HEK293 (cell line): ENCODE results near the gene SNAPC4.

ENCODE experiments used
- GLI4 ChIP-seq: fragments of 450-650 bp; formaldehyde crosslinking; IDR thresholded peaks from 2 replicates; pipeline ENCODE4 v1.5.1; 2016; ENCODE audit warnings: missing biosample characterization, missing genetic modification characterization
- GLIS1 ChIP-seq: fragments of 450-650 bp; formaldehyde crosslinking; IDR thresholded peaks from 2 replicates; pipeline ENCODE4 v1.5.1; 2016; ENCODE audit warnings: missing biosample characterization, missing genetic modification characterization
- HIC1 ChIP-seq: fragments of 450-650 bp; formaldehyde crosslinking; IDR thresholded peaks from 2 replicates; pipeline ENCODE4 v1.5.1; 2016; ENCODE audit warnings: missing biosample characterization, missing genetic modification characterization
- INSM2 ChIP-seq: fragments of 450-650 bp; formaldehyde crosslinking; IDR thresholded peaks from 2 replicates; pipeline ENCODE4 v1.5.1; 2016; ENCODE audit warnings: missing biosample characterization, missing genetic modification characterization
- KLF8 ChIP-seq: fragments of 450-650 bp; formaldehyde crosslinking; IDR thresholded peaks from 2 replicates; pipeline ENCODE4 v1.5.1; 2016; ENCODE audit warnings: missing biosample characterization, missing genetic modification characterization
- PRDM10 ChIP-seq: fragments of 450-650 bp; formaldehyde crosslinking; IDR thresholded peaks from 2 replicates; pipeline ENCODE4 v1.5.1; 2016; ENCODE audit warnings: missing biosample characterization, missing genetic modification characterization
- SP7 ChIP-seq: fragments of 450-650 bp; formaldehyde crosslinking; IDR thresholded peaks from 2 replicates; pipeline ENCODE4 v1.5.1; 2016; ENCODE audit warnings: missing biosample characterization, missing genetic modification characterization
- TRIM28 ChIP-seq: IDR thresholded peaks from 2 replicates; pipeline ENCODE4 v1.6.1; 2011; ENCODE audit warnings: low read length, control low read depth, borderline replicate concordance
- ZFHX2 ChIP-seq: fragments of 450-650 bp; formaldehyde crosslinking; conservative IDR thresholded peaks from 2 replicates; pipeline ENCODE4 v1.5.1; 2016; ENCODE audit warnings: missing biosample characterization, missing genetic modification characterization
- ZNF175 ChIP-seq: fragments of 450-650 bp; formaldehyde crosslinking; IDR thresholded peaks from 2 replicates; pipeline ENCODE4 v1.5.1; 2016; ENCODE audit warnings: missing biosample characterization, missing genetic modification characterization
- ZNF280D ChIP-seq: fragments of 450-650 bp; formaldehyde crosslinking; IDR thresholded peaks from 2 replicates; pipeline ENCODE4 v1.5.1; 2016; ENCODE audit warnings: missing biosample characterization, missing genetic modification characterization
- ZNF335 ChIP-seq: fragments of 450-650 bp; formaldehyde crosslinking; conservative IDR thresholded peaks from 2 replicates; pipeline ENCODE4 v1.5.1; 2016; ENCODE audit warnings: missing biosample characterization, missing genetic modification characterization
- ZNF521 ChIP-seq: fragments of 450-650 bp; formaldehyde crosslinking; IDR thresholded peaks from 2 replicates; pipeline ENCODE4 v1.5.1; 2017; ENCODE audit warnings: missing biosample characterization, mild to moderate bottlenecking, missing genetic modification characterization
- ZNF585B ChIP-seq: fragments of 450-650 bp; formaldehyde crosslinking; IDR thresholded peaks from 2 replicates; pipeline ENCODE4 v1.5.1; 2016; ENCODE audit warnings: missing biosample characterization, missing genetic modification characterization
- ZNF624 ChIP-seq: fragments of 450-650 bp; formaldehyde crosslinking; IDR thresholded peaks from 2 replicates; pipeline ENCODE4 v1.5.1; 2017; ENCODE audit warnings: missing biosample characterization, missing genetic modification characterization
- ZNF639 ChIP-seq: fragments of 450-650 bp; formaldehyde crosslinking; IDR thresholded peaks from 2 replicates; pipeline ENCODE4 v1.5.1; 2016; ENCODE audit warnings: missing biosample characterization, missing genetic modification characterization
- ZNF701 ChIP-seq: fragments of 450-650 bp; formaldehyde crosslinking; IDR thresholded peaks from 2 replicates; pipeline ENCODE4 v1.5.1; 2016; ENCODE audit warnings: missing biosample characterization, missing genetic modification characterization
- ZNF704 ChIP-seq: fragments of 450-650 bp; formaldehyde crosslinking; IDR thresholded peaks from 2 replicates; pipeline ENCODE4 v1.5.1; 2016; ENCODE audit warnings: missing biosample characterization, missing genetic modification characterization
- TF ChIP-seq, protein P1 (sequence below): fragments of 450-650 bp; formaldehyde crosslinking; IDR thresholded peaks from 2 replicates; pipeline ENCODE4 v1.5.1; 2017; ENCODE audit warnings: missing biosample characterization, missing genetic modification characterization
- TF ChIP-seq, protein P2 (sequence below): fragments of 450-650 bp; formaldehyde crosslinking; IDR thresholded peaks from 2 replicates; pipeline ENCODE4 v1.5.1; 2016; ENCODE audit warnings: missing biosample characterization, missing genetic modification characterization
- TF ChIP-seq, protein P3 (sequence below): fragments of 450-650 bp; formaldehyde crosslinking; IDR thresholded peaks from 2 replicates; pipeline ENCODE4 v1.5.1; 2016; ENCODE audit warnings: missing biosample characterization, missing genetic modification characterization

Gene SNAPC4

GRCh38 chr9:136353757-136354488, 46.0 kb downstream of the SNAPC4 start (continued):
- TF ChIP-seq, protein P1, sequence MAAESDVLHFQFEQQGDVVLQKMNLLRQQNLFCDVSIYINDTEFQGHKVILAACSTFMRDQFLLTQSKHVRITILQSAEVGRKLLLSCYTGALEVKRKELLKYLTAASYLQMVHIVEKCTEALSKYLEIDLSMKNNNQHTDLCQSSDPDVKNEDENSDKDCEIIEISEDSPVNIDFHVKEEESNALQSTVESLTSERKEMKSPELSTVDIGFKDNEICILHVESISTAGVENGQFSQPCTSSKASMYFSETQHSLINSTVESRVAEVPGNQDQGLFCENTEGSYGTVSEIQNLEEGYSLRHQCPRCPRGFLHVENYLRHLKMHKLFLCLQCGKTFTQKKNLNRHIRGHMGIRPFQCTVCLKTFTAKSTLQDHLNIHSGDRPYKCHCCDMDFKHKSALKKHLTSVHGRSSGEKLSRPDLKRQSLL (tag by site-specific recombination) = 0 out of 2 replicates have a peak, but pooled peaks have one; percentile 21
- TF ChIP-seq SP7 = no peak
- TF ChIP-seq ZNF521 (tag by site-specific recombination) = no peak
- TF ChIP-seq PRDM10 (tag by site-specific recombination) = no peak
- TF ChIP-seq ZNF280D (tag by site-specific recombination) = no peak
- no peak for TF ChIP-seq ZNF175 (tag by site-specific recombination)
- no peak for TF ChIP-seq TRIM28
- TF ChIP-seq GLI4 (tag by site-specific recombination) = no peak
- TF ChIP-seq ZNF704 = no peak
- TF ChIP-seq HIC1 = peak; percentile 78
- TF ChIP-seq ZNF624 (tag by site-specific recombination) = no peak
- TF ChIP-seq ZNF335 = 0 out of 2 replicates have a peak, but pooled peaks have one; percentile 33
- no peak for TF ChIP-seq ZNF701 (tag by site-specific recombination)
- no peak for TF ChIP-seq INSM2
- no peak for TF ChIP-seq ZNF639 (tag by site-specific recombination)
- TF ChIP-seq, protein P2, sequence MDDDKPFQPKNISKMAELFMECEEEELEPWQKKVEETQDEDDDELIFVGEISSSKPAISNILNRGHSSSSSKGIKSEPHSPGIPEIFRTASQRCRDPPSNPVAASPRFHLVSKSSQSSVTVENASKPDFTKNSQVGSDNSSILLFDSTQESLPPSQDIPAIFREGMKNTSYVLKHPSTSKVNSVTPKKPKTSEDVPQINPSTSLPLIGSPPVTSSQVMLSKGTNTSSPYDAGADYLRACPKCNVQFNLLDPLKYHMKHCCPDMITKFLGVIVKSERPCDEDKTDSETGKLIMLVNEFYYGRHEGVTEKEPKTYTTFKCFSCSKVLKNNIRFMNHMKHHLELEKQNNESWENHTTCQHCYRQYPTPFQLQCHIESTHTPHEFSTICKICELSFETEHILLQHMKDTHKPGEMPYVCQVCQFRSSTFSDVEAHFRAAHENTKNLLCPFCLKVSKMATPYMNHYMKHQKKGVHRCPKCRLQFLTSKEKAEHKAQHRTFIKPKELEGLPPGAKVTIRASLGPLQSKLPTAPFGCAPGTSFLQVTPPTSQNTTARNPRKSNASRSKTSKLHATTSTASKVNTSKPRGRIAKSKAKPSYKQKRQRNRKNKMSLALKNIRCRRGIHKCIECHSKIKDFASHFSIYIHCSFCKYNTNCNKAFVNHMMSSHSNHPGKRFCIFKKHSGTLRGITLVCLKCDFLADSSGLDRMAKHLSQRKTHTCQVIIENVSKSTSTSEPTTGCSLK = no peak
- no peak for TF ChIP-seq ZNF585B
- peak; percentile 72 for TF ChIP-seq GLIS1 (tag by site-specific recombination)
- TF ChIP-seq KLF8 (tag by site-specific recombination) = no peak
- TF ChIP-seq, protein P3, sequence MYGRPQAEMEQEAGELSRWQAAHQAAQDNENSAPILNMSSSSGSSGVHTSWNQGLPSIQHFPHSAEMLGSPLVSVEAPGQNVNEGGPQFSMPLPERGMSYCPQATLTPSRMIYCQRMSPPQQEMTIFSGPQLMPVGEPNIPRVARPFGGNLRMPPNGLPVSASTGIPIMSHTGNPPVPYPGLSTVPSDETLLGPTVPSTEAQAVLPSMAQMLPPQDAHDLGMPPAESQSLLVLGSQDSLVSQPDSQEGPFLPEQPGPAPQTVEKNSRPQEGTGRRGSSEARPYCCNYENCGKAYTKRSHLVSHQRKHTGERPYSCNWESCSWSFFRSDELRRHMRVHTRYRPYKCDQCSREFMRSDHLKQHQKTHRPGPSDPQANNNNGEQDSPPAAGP (tag by site-specific recombination) = no peak
- TF ChIP-seq ZFHX2 (tag by site-specific recombination) = peak; percentile 51; the same call in 1 of the 2 replicates
